HEK293 (cell line): Measurements from ENCODE around the gene GALNT15.
A peak's percentile ranks its signal among the peaks of the same experiment; 100 is the strongest.

Experiments
- CTCF ChIA-PET: fragments of 350-600 bp; formaldehyde crosslinking; extraction: SDS; loops from one replicate; lab custom pipeline; 2021; ENCODE audit warnings: antibody characterized with exemption; lab: Yijun Ruan, JAX
- POLR2A ChIA-PET: fragments of 300-600 bp; formaldehyde crosslinking; extraction: SDS; loops from one replicate; lab custom pipeline; 2020; ENCODE audit warnings: antibody characterized with exemption, inconsistent platforms; lab: Yijun Ruan, JAX
- H3K27ac ChIP-seq: fragments of 200-500 bp; sonication (Bioruptor generic); 2 replicates; pipeline ENCODE4 v1.5.1; 2014; ENCODE audit warnings: low read depth, low read length, control low read depth, inconsistent platforms; ENCODE audit errors: extremely low read depth
- H3K36me3 ChIP-seq, 2 experiments: fragments of 200-500 bp in 1 of 2; sonication (Bioruptor generic) in 1 of 2; 1 replicate in 1 of 2; 2 replicates in 1 of 2; pipeline ENCODE4 v1.5.1; 2014 to 2017; ENCODE audit warnings: inconsistent platforms in 2 of 2, low read length in 2 of 2; ENCODE audit not compliant: control insufficient read depth in 2 of 2, insufficient read depth in 1 of 2
- H3K4me1 ChIP-seq: fragments of 200-500 bp; sonication (Bioruptor generic); 2 replicates; pipeline ENCODE4 v1.5.1; 2014; ENCODE audit warnings: mild to moderate bottlenecking, low read length, inconsistent platforms; ENCODE audit not compliant: control insufficient read depth, insufficient read depth
- H3K4me3 ChIP-seq: 2 replicates; pipeline ENCODE4 v1.5.1; 2011; ENCODE audit warnings: low read depth, mild to moderate bottlenecking, control low read depth, low read length, moderate library complexity
- H3K9me3 ChIP-seq: fragments of 200-500 bp; sonication (Bioruptor generic); 2 replicates; pipeline ENCODE4 v1.5.1; 2014; ENCODE audit warnings: low read depth, low read length, inconsistent platforms; ENCODE audit not compliant: control insufficient read depth, insufficient read depth
- FEZF1 ChIP-seq: fragments of 450-650 bp; formaldehyde crosslinking; IDR thresholded peaks from 2 replicates; pipeline ENCODE4 v1.5.1; 2016; ENCODE audit warnings: missing biosample characterization, missing genetic modification characterization
- KLF7 ChIP-seq: fragments of 450-650 bp; formaldehyde crosslinking; IDR thresholded peaks from 2 replicates; pipeline ENCODE4 v1.5.1; 2016; ENCODE audit warnings: missing biosample characterization, missing genetic modification characterization, borderline replicate concordance
- KLF9 ChIP-seq: fragments of 450-650 bp; formaldehyde crosslinking; IDR thresholded peaks from 2 replicates; pipeline ENCODE4 v1.5.1; 2016; ENCODE audit warnings: missing biosample characterization, missing genetic modification characterization, low read depth
- ZBTB20 ChIP-seq: fragments of 450-650 bp; formaldehyde crosslinking; IDR thresholded peaks from 2 replicates; pipeline ENCODE4 v1.5.1; 2016; ENCODE audit warnings: missing biosample characterization, missing genetic modification characterization
- ZBTB26 ChIP-seq: fragments of 450-650 bp; formaldehyde crosslinking; optimal IDR thresholded peaks from 2 replicates; pipeline ENCODE3; 2016; ENCODE audit warnings: missing biosample characterization, mild to moderate bottlenecking, missing genetic modification characterization
- ZNF175 ChIP-seq: fragments of 450-650 bp; formaldehyde crosslinking; IDR thresholded peaks from 2 replicates; pipeline ENCODE4 v1.5.1; 2016; ENCODE audit warnings: missing biosample characterization, missing genetic modification characterization
- ZNF19 ChIP-seq: fragments of 450-650 bp; formaldehyde crosslinking; IDR thresholded peaks from 2 replicates; pipeline ENCODE4; 2016; ENCODE audit warnings: missing biosample characterization, missing genetic modification characterization, low read depth
- ZNF221 ChIP-seq: fragments of 450-650 bp; formaldehyde crosslinking; IDR thresholded peaks from 2 replicates; pipeline ENCODE4 v1.5.1; 2017; ENCODE audit warnings: missing biosample characterization, missing genetic modification characterization, borderline replicate concordance
- ZNF223 ChIP-seq: fragments of 450-650 bp; formaldehyde crosslinking; IDR thresholded peaks from 2 replicates; pipeline ENCODE4 v1.5.1; 2016; ENCODE audit warnings: missing biosample characterization, missing genetic modification characterization
- ZNF23 ChIP-seq: fragments of 450-650 bp; formaldehyde crosslinking; IDR thresholded peaks from 2 replicates; pipeline ENCODE4 v1.5.1; 2016; ENCODE audit warnings: missing biosample characterization, missing genetic modification characterization, borderline replicate concordance
- ZNF248 ChIP-seq: fragments of 450-650 bp; formaldehyde crosslinking; IDR thresholded peaks from 2 replicates; pipeline ENCODE4 v1.5.1; 2017; ENCODE audit warnings: missing biosample characterization, missing genetic modification characterization
- ZNF26 ChIP-seq: fragments of 450-650 bp; formaldehyde crosslinking; IDR thresholded peaks from 2 replicates; pipeline ENCODE4 v1.5.1; 2016; ENCODE audit warnings: missing biosample characterization, missing genetic modification characterization
- ZNF266 ChIP-seq: fragments of 450-650 bp; formaldehyde crosslinking; IDR thresholded peaks from 2 replicates; pipeline ENCODE4 v1.5.1; 2016; ENCODE audit warnings: missing biosample characterization, missing genetic modification characterization, low read depth
- ZNF350 ChIP-seq: fragments of 450-650 bp; formaldehyde crosslinking; IDR thresholded peaks from 2 replicates; pipeline ENCODE4 v1.5.0; 2017; ENCODE audit warnings: missing biosample characterization, mild to moderate bottlenecking, missing genetic modification characterization
- ZNF37A ChIP-seq: fragments of 450-650 bp; IDR thresholded peaks from 2 replicates; pipeline ENCODE4 v1.5.1; 2018; ENCODE audit warnings: missing biosample characterization, missing genetic modification characterization
- ZNF391 ChIP-seq: fragments of 450-650 bp; formaldehyde crosslinking; IDR thresholded peaks from 2 replicates; pipeline ENCODE4 v1.5.1; 2016; ENCODE audit warnings: low read depth, missing biosample characterization, missing genetic modification characterization, borderline replicate concordance
- ZNF426 ChIP-seq: fragments of 450-650 bp; formaldehyde crosslinking; IDR thresholded peaks from 2 replicates; pipeline ENCODE4 v1.5.1; 2017; ENCODE audit warnings: missing biosample characterization, missing genetic modification characterization, mild to moderate bottlenecking, inconsistent platforms, moderate library complexity
- ZNF560 ChIP-seq: fragments of 450-650 bp; formaldehyde crosslinking; IDR thresholded peaks from 2 replicates; pipeline ENCODE4 v1.5.1; 2017; ENCODE audit warnings: missing biosample characterization, missing genetic modification characterization, borderline replicate concordance
- ZNF585B ChIP-seq: fragments of 450-650 bp; formaldehyde crosslinking; IDR thresholded peaks from 2 replicates; pipeline ENCODE4 v1.5.1; 2016; ENCODE audit warnings: missing biosample characterization, missing genetic modification characterization
- ZNF623 ChIP-seq: fragments of 450-650 bp; formaldehyde crosslinking; IDR thresholded peaks from 2 replicates; pipeline ENCODE4 v1.5.1; 2016; ENCODE audit warnings: missing biosample characterization, missing genetic modification characterization
- ZNF660 ChIP-seq: fragments of 450-650 bp; IDR thresholded peaks from 2 replicates; pipeline ENCODE4 v1.5.1; 2018; ENCODE audit warnings: missing biosample characterization, mild to moderate bottlenecking, missing genetic modification characterization
- ZXDB ChIP-seq: fragments of 450-650 bp; formaldehyde crosslinking; IDR thresholded peaks from 2 replicates; pipeline ENCODE4 v1.5.1; 2016; ENCODE audit warnings: missing biosample characterization, missing genetic modification characterization
- TF ChIP-seq, protein P1 (sequence below): fragments of 450-650 bp; formaldehyde crosslinking; IDR thresholded peaks from 2 replicates; pipeline ENCODE4 v1.5.1; 2017; ENCODE audit warnings: missing biosample characterization, missing genetic modification characterization
- TF ChIP-seq, protein P2 (sequence below): fragments of 450-650 bp; formaldehyde crosslinking; IDR thresholded peaks from 2 replicates; pipeline ENCODE4 v1.5.1; 2016; ENCODE audit warnings: missing biosample characterization, missing genetic modification characterization
- TF ChIP-seq, protein P3 (sequence below): fragments of 450-650 bp; formaldehyde crosslinking; IDR thresholded peaks from 2 replicates; pipeline ENCODE4 v1.5.1; 2016; ENCODE audit warnings: missing biosample characterization, missing genetic modification characterization
- TF ChIP-seq, protein P4 (sequence below): fragments of 450-650 bp; formaldehyde crosslinking; IDR thresholded peaks from 2 replicates; pipeline ENCODE4 v1.5.1; 2016; ENCODE audit warnings: missing biosample characterization, missing genetic modification characterization

GALNT15 gene

GRCh38 chr3:16264708-16265454, 90.4 kb downstream of the GALNT15 start, which contains the start of the genes DPH3 and OXNAD1 (continued):
- TF ChIP-seq ZBTB20 (tag by site-specific recombination) (peak; percentile 85), ZBTB26 (tag by site-specific recombination) (peak; percentile 89), ZNF175 (no peak), ZNF623 (tag by site-specific recombination) (no peak), ZXDB (peak; percentile 95), KLF9 (tag by site-specific recombination) (peak; percentile 63), ZNF266 (tag by site-specific recombination) (no peak), ZNF221 (tag by site-specific recombination) (no peak), ZNF560 (tag by site-specific recombination) (no peak), ZNF391 (no peak; the same call in 1 of the 2 replicates)
- TF ChIP-seq, protein P1, sequence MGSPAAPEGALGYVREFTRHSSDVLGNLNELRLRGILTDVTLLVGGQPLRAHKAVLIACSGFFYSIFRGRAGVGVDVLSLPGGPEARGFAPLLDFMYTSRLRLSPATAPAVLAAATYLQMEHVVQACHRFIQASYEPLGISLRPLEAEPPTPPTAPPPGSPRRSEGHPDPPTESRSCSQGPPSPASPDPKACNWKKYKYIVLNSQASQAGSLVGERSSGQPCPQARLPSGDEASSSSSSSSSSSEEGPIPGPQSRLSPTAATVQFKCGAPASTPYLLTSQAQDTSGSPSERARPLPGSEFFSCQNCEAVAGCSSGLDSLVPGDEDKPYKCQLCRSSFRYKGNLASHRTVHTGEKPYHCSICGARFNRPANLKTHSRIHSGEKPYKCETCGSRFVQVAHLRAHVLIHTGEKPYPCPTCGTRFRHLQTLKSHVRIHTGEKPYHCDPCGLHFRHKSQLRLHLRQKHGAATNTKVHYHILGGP (tag by site-specific recombination): no peak
- TF ChIP-seq, protein P2, sequence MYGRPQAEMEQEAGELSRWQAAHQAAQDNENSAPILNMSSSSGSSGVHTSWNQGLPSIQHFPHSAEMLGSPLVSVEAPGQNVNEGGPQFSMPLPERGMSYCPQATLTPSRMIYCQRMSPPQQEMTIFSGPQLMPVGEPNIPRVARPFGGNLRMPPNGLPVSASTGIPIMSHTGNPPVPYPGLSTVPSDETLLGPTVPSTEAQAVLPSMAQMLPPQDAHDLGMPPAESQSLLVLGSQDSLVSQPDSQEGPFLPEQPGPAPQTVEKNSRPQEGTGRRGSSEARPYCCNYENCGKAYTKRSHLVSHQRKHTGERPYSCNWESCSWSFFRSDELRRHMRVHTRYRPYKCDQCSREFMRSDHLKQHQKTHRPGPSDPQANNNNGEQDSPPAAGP (tag by site-specific recombination): 0 out of 2 replicates have a peak, but pooled peaks have one; percentile 47
- TF ChIP-seq, protein P3, sequence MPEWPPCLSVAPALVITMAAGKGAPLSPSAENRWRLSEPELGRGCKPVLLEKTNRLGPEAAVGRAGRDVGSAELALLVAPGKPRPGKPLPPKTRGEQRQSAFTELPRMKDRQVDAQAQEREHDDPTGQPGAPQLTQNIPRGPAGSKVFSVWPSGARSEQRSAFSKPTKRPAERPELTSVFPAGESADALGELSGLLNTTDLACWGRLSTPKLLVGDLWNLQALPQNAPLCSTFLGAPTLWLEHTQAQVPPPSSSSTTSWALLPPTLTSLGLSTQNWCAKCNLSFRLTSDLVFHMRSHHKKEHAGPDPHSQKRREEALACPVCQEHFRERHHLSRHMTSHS: no peak; the same call in 1 of the 2 replicates
- TF ChIP-seq, all 188 proteins: peak for 53

DNA sequence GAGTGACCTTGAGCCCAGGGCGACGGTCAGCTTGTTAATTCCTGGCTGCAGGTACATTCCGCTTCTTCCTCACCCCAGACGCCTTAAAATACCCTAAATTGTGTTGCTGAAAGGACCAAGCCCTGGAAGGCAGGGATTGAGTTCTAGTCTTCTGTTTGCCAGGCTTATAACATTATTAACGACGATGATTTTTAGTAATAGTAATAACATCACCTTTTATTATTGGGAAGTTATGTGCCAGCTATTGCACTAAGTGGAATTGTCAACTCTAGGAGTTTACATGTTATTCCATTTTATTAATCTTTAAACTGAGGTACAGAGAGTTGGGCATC, 90.9 kb downstream of the GALNT15 start:
- Histone ChIP-seq H3K4me3 (peak overlapping the region; percentile 93), H3K9me3 (no peaks in the 10 kb centered on the region), H3K27ac (peak overlapping the region; percentile 47; the same call in 1 of the 2 replicates), H3K4me1 (no peaks in the 10 kb centered on the region), H3K36me3 (peaks cover 6 to 32% of the 10 kb centered on the region in 2 experiments; a peak in 2 of 3 replicates)
- CTCF ChIA-PET: interaction anchor here (0.7 to 2.2 kb wide), 7 partner anchors 13 to 286 kb away, joined by 3 to 10 read pairs (median 3); no protein-coding TSS in a partner anchor
- TF ChIP-seq ZNF660 (tag by site-specific recombination) (0 out of 2 replicates have a peak, but pooled peaks have one; percentile 0), ZNF19 (no peak)
- POLR2A ChIA-PET: interaction anchor here (0.6 to 1.6 kb wide), 3 partner anchors 17 to 1060 kb away, joined by 3 read pairs; partner anchors contain the start of gene CAPN7

- H3K27ac ChIP-seq: no peak overlapping the region
- POLR2A ChIA-PET: no interaction called here
- TF ChIP-seq ZNF585B (tag by site-specific recombination): no peak
- no peak for TF ChIP-seq ZNF223 (tag by site-specific recombination)
- TF ChIP-seq ZNF23 (tag by site-specific recombination): no peak
- TF ChIP-seq, protein P4, sequence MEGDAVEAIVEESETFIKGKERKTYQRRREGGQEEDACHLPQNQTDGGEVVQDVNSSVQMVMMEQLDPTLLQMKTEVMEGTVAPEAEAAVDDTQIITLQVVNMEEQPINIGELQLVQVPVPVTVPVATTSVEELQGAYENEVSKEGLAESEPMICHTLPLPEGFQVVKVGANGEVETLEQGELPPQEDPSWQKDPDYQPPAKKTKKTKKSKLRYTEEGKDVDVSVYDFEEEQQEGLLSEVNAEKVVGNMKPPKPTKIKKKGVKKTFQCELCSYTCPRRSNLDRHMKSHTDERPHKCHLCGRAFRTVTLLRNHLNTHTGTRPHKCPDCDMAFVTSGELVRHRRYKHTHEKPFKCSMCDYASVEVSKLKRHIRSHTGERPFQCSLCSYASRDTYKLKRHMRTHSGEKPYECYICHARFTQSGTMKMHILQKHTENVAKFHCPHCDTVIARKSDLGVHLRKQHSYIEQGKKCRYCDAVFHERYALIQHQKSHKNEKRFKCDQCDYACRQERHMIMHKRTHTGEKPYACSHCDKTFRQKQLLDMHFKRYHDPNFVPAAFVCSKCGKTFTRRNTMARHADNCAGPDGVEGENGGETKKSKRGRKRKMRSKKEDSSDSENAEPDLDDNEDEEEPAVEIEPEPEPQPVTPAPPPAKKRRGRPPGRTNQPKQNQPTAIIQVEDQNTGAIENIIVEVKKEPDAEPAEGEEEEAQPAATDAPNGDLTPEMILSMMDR (tag by site-specific recombination): no peak
- no peak for TF ChIP-seq FEZF1 (tag by site-specific recombination)
- no peak for TF ChIP-seq ZNF26
- TF ChIP-seq KLF7 (tag by site-specific recombination): no peak
- no peak for TF ChIP-seq ZNF37A (tag by site-specific recombination)
- no peak for TF ChIP-seq ZNF426 (tag by site-specific recombination)
- no peak for TF ChIP-seq ZNF350 (tag by site-specific recombination)
- TF ChIP-seq ZNF248 (tag by site-specific recombination): no peak
Observed at GRCh38 chr3:16266714-16267113, 92.2 kb downstream of the GALNT15 start.

More at GRCh38 chr3:16266714-16267113, 92.2 kb downstream of the GALNT15 start:
- H3K9me3 ChIP-seq: no peaks in the 10 kb centered on the region
- H3K4me3 ChIP-seq: no peak overlapping the region
- CTCF ChIA-PET: interaction anchor here (0.9 to 2.2 kb wide), 3 partner anchors 23 to 285 kb away, joined by 3 to 10 read pairs (median 4); no protein-coding TSS in a partner anchor
- no peaks in the 10 kb centered on the region for H3K4me1 ChIP-seq
- H3K36me3 ChIP-seq: peaks cover 11 to 34% of the 10 kb centered on the region in 2 experiments; a peak in 2 of 3 replicates
